ENCODE data around the gene CXCR4. TPM values are rescaled to one million over a fixed set of nuclear protein-coding genes. Genes with fewer than 3 reads are reported as not detected.

CXCR4 gene
- total and polyA plus RNA-seq, 12 donors = 1.5 to 24.0 (median 4.4) TPM

GRCh38 chr2:136117391-136117841, 533 bp downstream of the CXCR4 start:
- peak in 3 of 9 donors; percentile 24 to 36 (median 25) for TF ChIP-seq CTCF (IDR thresholded peaks at IDR 0.05)
- H3K4me3 ChIP-seq = peak overlapping the region; percentile 42 to 74 (median 60)
- H3K27me3 ChIP-seq = peaks cover 0 to 62% (median 40%) of the 10 kb centered on the region in 7 donors
- DNase-seq (peak; percentile 28 to 49), ATAC-seq (peak; percentile 22 to 66 (median 46))
- WGBS, 2 donors = 0% methylated on average over 35 of the region's 35 CpGs
- peaks cover 0 to 70% (median 27%) of the 10 kb centered on the region in 9 donors for H3K4me1 ChIP-seq
- peak overlapping the region in 9 of 10 donors; percentile 14 to 94 (median 39) for H3K27ac ChIP-seq
- H3K9me3 ChIP-seq = no peaks in the 10 kb centered on the region
- intact Hi-C loops (cut with DNase I) = loop anchor here in 6 of 10 donors (5.0 to 10.0 kb wide), 8 partner anchors 93 to 260 kb away; partner anchors contain the start of gene DARS1 (in 2 of the 6)
- H3K36me3 ChIP-seq = peaks cover 0 to 29% (median 0%) of the 10 kb centered on the region in 9 donors

- no peaks in the 10 kb centered on the region for H3K9me3 ChIP-seq
- peaks cover 0 to 66% (median 39%) of the 10 kb centered on the region in 7 donors for H3K27me3 ChIP-seq
- H3K27ac ChIP-seq = peak overlapping the region in 7 of 10 donors; percentile 14 to 94 (median 59)
- H3K4me3 ChIP-seq = peak overlapping the region; percentile 42 to 74 (median 60)
- ATAC-seq = peak in 7 of 8 donors; percentile 20 to 72 (median 33)
- 0 to 1% methylated on average over 57 of the region's 57 CpGs for WGBS, 2 donors
- peaks cover 0 to 73% (median 27%) of the 10 kb centered on the region in 9 donors for H3K4me1 ChIP-seq
- no peak for TF ChIP-seq CTCF (IDR thresholded peaks at IDR 0.05)
- intact Hi-C loops (cut with DNase I) = loop anchor here in 6 of 10 donors (5.0 to 10.0 kb wide), 8 partner anchors 92 to 260 kb away; partner anchors contain the start of gene DARS1 (in 2 of the 6)
- DNase-seq = peak; percentile 30 to 49
- H3K36me3 ChIP-seq = peaks cover 0 to 29% (median 0%) of the 10 kb centered on the region in 9 donors
These were observed 1.0 kb downstream of the CXCR4 start for GRCh38 chr2:136116813-136117390.

- no peak for TF ChIP-seq CTCF (IDR thresholded peaks at IDR 0.05)
- Histone ChIP-seq H3K27ac (peak overlapping the region in 6 of 10 donors; percentile 38 to 94 (median 60)), H3K4me3 (peak overlapping the region; percentile 42 to 74 (median 60)), H3K4me1 (peaks cover 0 to 79% (median 27%) of the 10 kb centered on the region in 9 donors), H3K27me3 (peaks cover 0 to 60% (median 39%) of the 10 kb centered on the region in 7 donors), H3K9me3 (no peaks in the 10 kb centered on the region), H3K36me3 (peaks cover 0 to 29% (median 0%) of the 10 kb centered on the region in 9 donors)
- WGBS, 2 donors = 5 to 6% methylated on average over 30 of the region's 30 CpGs
- peak in 5 of 8 donors; percentile 11 to 52 (median 24) for ATAC-seq
- intact Hi-C loops (cut with DNase I) = loop anchor here in 6 of 10 donors (5.0 to 10.0 kb wide), 8 partner anchors 91 to 261 kb away; partner anchors contain the start of gene DARS1 (in 2 of the 6)
- DNase-seq = peak; percentile 62 to 63
These were observed 1.7 kb downstream of the CXCR4 start for GRCh38 chr2:136116151-136116812.

GRCh38 chr2:136115183-136115761, 2.7 kb downstream of the CXCR4 start:
- intact Hi-C loops (cut with DNase I) = loop anchor here in 6 of 10 donors (5.0 to 10.0 kb wide), 8 partner anchors 90 to 262 kb away; partner anchors contain the start of gene DARS1 (in 2 of the 6)

More at GRCh38 chr2:136115183-136115761, 2.7 kb downstream of the CXCR4 start:
- TF ChIP-seq CTCF (IDR thresholded peaks at IDR 0.05) = no peak
- WGBS, 2 donors = 91 to 95% methylated on average over 12 of the region's 12 CpGs
- Histone ChIP-seq H3K27ac (peak overlapping the region in 1 of 10 donors; percentile 94), H3K4me3 (peak overlapping the region in 4 of 10 donors; percentile 63 to 74 (median 68)), H3K9me3 (no peaks in the 10 kb centered on the region), H3K4me1 (peaks cover 0 to 86% (median 27%) of the 10 kb centered on the region in 9 donors), H3K36me3 (peaks cover 0 to 29% (median 0%) of the 10 kb centered on the region in 9 donors), H3K27me3 (peaks cover 0 to 50% (median 29%) of the 10 kb centered on the region in 7 donors)
- no peak for DNase-seq
- ATAC-seq = no peak

Measured in heart right ventricle (tissue), 16 donors.